ENCODE results near the gene USH2A.

- TF ChIP-seq POLR2A (IDR thresholded peaks at IDR 0.05; ENCODE audit: low read length) (no peak), GATA1 (IDR thresholded peaks at IDR 0.05; ENCODE audit: low read depth, low read length) (no peak)
Measured at GRCh38 chr1:215667761-215668160, 755.5 kb downstream of the USH2A start.
